Transverse colon (tissue), 4 donors: ENCODE results near the gene TRPV3. TPM values are rescaled to one million over a fixed set of nuclear protein-coding genes. Genes with fewer than 3 reads are reported as not detected.
"Not testable (repeated sequence)": the region's sequence is repeated elsewhere in the genome, so short reads cannot be mapped to it uniquely, and the experiment has no call there.

Experiments
- DNase-seq: peaks from one replicate; pipeline ENCODE4 v3.0.0-alpha.2; 2019
- H3K27ac ChIP-seq, 4 donors: fragments of 200-600 bp; sonication (generic); 2 replicates each; pipeline ENCODE4 v1.5.1; 2016 to 2018; ENCODE audit warnings: inconsistent platforms in 4 of 4
- H3K27me3 ChIP-seq: fragments of 200-600 bp; sonication (generic); 2 replicates; pipeline ENCODE4 v1.5.1; 2017; ENCODE audit warnings: inconsistent platforms
- H3K36me3 ChIP-seq, 4 donors: fragments of 200-600 bp; sonication (generic); 2 replicates each; pipeline ENCODE4 v1.5.1; 2017 to 2019; ENCODE audit warnings: inconsistent platforms in 4 of 4
- H3K4me1 ChIP-seq, 4 donors: fragments of 200-600 bp; sonication (generic); 2 replicates each; pipeline ENCODE4 v1.5.1; 2017 to 2020; ENCODE audit warnings: inconsistent platforms in 4 of 4
- H3K4me3 ChIP-seq, 4 donors: fragments of 200-600 bp; sonication (generic); 1 replicate in 1 of 4; 2 replicates in 3 of 4; pipeline versions ENCODE4 v1.5.1 to v1.6.1; 2017 to 2019; ENCODE audit warnings: inconsistent platforms in 4 of 4
- H3K9me3 ChIP-seq, 2 donors: fragments of 200-600 bp; sonication (generic); 2 replicates each; pipeline ENCODE4 v1.5.1; 2017 to 2019; ENCODE audit warnings: inconsistent platforms in 2 of 2
- CTCF ChIP-seq, 5 experiments: fragments of 200-600 bp in 3 of 5; fragments of 450-650 bp in 2 of 5; sonication (generic) in 3 of 5; IDR thresholded peaks; 1 replicate in 2 of 5; 2 replicates in 3 of 5; pipeline ENCODE4 v1.5.1; 2016 to 2017; ENCODE audit warnings: antibody characterized with exemption in 5 of 5, inconsistent platforms in 3 of 5, mild to moderate bottlenecking in 2 of 5, moderate library complexity in 1 of 5
- EP300 ChIP-seq: sonication (generic); formaldehyde crosslinking; IDR thresholded peaks from one replicate; pipeline ENCODE4 v1.6.1; 2017; ENCODE audit warnings: antibody characterized with exemption, low read depth
- POLR2A ChIP-seq: fragments of 450-650 bp; IDR thresholded peaks from one replicate; pipeline ENCODE4 v1.6.1; 2016; ENCODE audit warnings: antibody characterized with exemption, mild to moderate bottlenecking, moderate library complexity
- POLR2AphosphoS5 ChIP-seq, 3 donors: sonication (generic); formaldehyde crosslinking; IDR thresholded peaks; one replicate each; pipeline ENCODE4 v1.6.1; 2016; ENCODE audit warnings: antibody characterized with exemption in 3 of 3
- WGBS, 2 donors: methylation state at CpG; one replicate each; pipeline ENCODE4 v1.1.5; 2018; ENCODE audit warnings: low coverage in 1 of 2; 5-methylcytosine and 5-hydroxymethylcytosine counted together
- in situ Hi-C, 4 donors: fragments of 200-750 bp; cut with MboI; loops; one replicate each; pipeline versions ENCODE4 v1.15.0 to v1.15.1; 2017; ENCODE audit warnings: low sequenced_read_pairs in 3 of 4, low pct_ligation_motif_present in 1 of 4, low pct_unique_long_range_greater_than_20kb in 1 of 4
- intact Hi-C: fragments of 100-400 bp; cut with DNase I; formaldehyde crosslinking; loops from one replicate; pipeline ENCODE4 v1.15.1; 2023; ENCODE audit warnings: low total_unique reads
- total RNA-seq, 4 donors: library from RNA; depleted of rRNA; stranded (reverse); fragments of >200 nt; gene quantifications; one replicate each; pipeline ENCODE4 v1.1.0, GENCODE V29; 2016

The TRPV3 gene
- total RNA-seq, 4 donors from 2014 or later, result 0.20 to 7.1 (median 3.7) TPM

- intact Hi-C loops, result no loop called here
- H3K36me3 ChIP-seq, result no peaks in the 10 kb centered on the region
- in situ Hi-C loops, result no loop called here
- no peak for DNase-seq
- H3K4me1 ChIP-seq, result no peaks in the 10 kb centered on the region
- 90 to 100% methylated on average over 4 to 13 of the region's 13 CpGs for WGBS, 2 donors
- H3K4me3 ChIP-seq, result no peak overlapping the region
- TF ChIP-seq EP300 (no peak), POLR2A (no peak), POLR2AphosphoS5 (IDR thresholded peaks at IDR 0.05) (no peak), CTCF (IDR thresholded peaks at IDR 0.05) (no peak)
- no peaks in the 10 kb centered on the region for H3K9me3 ChIP-seq
- H3K27ac ChIP-seq, result no peak overlapping the region
- no peaks in the 10 kb centered on the region for H3K27me3 ChIP-seq
These were observed 33.6 kb downstream of the TRPV3 start for GRCh38 chr17:3524024-3524423.

- H3K27me3 ChIP-seq, H3K9me3 ChIP-seq, in situ Hi-C loops, H3K4me1 ChIP-seq, H3K4me3 ChIP-seq, H3K27ac ChIP-seq, DNase-seq, intact Hi-C loops, H3K36me3 ChIP-seq: not testable (repeated sequence)
- WGBS, 2 donors, result 91 to 98% methylated on average over 4 of the region's 4 CpGs
These were observed 38.1 kb downstream of the TRPV3 start for GRCh38 chr17:3519472-3519871.

GRCh38 chr17:3514873-3515272 lies 42.7 kb downstream of the TRPV3 start:
- H3K4me3 ChIP-seq, result no peak overlapping the region
- intact Hi-C loops, result no loop called here
- DNase-seq, result no peak
- in situ Hi-C loops, result no loop called here
- H3K36me3 ChIP-seq, result no peaks in the 10 kb centered on the region
- no peak overlapping the region for H3K27ac ChIP-seq
- no peak for TF ChIP-seq EP300
- TF ChIP-seq CTCF (IDR thresholded peaks at IDR 0.05), result no peak
- no peak for TF ChIP-seq POLR2AphosphoS5 (IDR thresholded peaks at IDR 0.05)
- H3K4me1 ChIP-seq, result peaks cover 0 to 5% (median 0%) of the 10 kb centered on the region in 4 donors
- no peaks in the 10 kb centered on the region for H3K27me3 ChIP-seq
- WGBS, 2 donors, result 74 to 80% methylated on average over 1 to 9 of the region's 9 CpGs
- H3K9me3 ChIP-seq, result no peaks in the 10 kb centered on the region

- H3K27ac ChIP-seq, H3K27me3 ChIP-seq, H3K9me3 ChIP-seq, H3K4me1 ChIP-seq, in situ Hi-C loops, DNase-seq, H3K36me3 ChIP-seq, H3K4me3 ChIP-seq, intact Hi-C loops: not testable (repeated sequence)
- WGBS, 2 donors, result 89 to 90% methylated on average over 2 to 11 of the region's 11 CpGs
These were observed 43.4 kb downstream of the TRPV3 start for GRCh38 chr17:3514167-3514566.

- TF ChIP-seq CTCF (IDR thresholded peaks at IDR 0.05) (no peak), EP300 (no peak), POLR2A (no peak), POLR2AphosphoS5 (IDR thresholded peaks at IDR 0.05) (no peak)
- 88% methylated on average over 23 of the region's 23 CpGs; no CpG with 5 or more reads in 1 of the 2 donors for WGBS, 2 donors
- no peak for DNase-seq
- in situ Hi-C loops (no loop called here), intact Hi-C loops (no loop called here)
- H3K36me3 ChIP-seq, result no peaks in the 10 kb centered on the region
- H3K27me3 ChIP-seq, result no peaks in the 10 kb centered on the region
- H3K27ac ChIP-seq, result peak overlapping the region; percentile 51 to 63 (median 60)
- no peaks in the 10 kb centered on the region for H3K9me3 ChIP-seq
- H3K4me1 ChIP-seq, result peaks cover 0 to 5% (median 0%) of the 10 kb centered on the region in 4 donors
- H3K4me3 ChIP-seq, result no peak overlapping the region
These were observed 44.1 kb downstream of the TRPV3 start for GRCh38 chr17:3513305-3514035.
